K562 (cell line): ENCODE measurements around the gene DYNC1I1. TPM values are rescaled to one million over a fixed set of nuclear protein-coding genes. Genes with fewer than 3 reads are reported as not detected.

Experiments
- ATAC-seq: fragments of 200-7000 bp; cut with Tn5 transposase; 3 replicates; pipeline ENCODE4 v1.9.1; 2020; ENCODE audit warnings: moderate library complexity
- BruUV-seq: library from RNA; stranded (reverse); fragments of 400-500 nt; replicated peaks from 2 replicates; lab custom pipeline; 2021; lab: Mats Ljungman, UMichigan
- CTCF ChIA-PET: fragments of 300-600 bp; formaldehyde crosslinking; extraction: SDS; loops from one replicate; lab custom pipeline; 2021; ENCODE audit warnings: low intra/inter-chr PET ratio; lab: Yijun Ruan, JAX
- POLR2A ChIA-PET: fragments of 300-600, 350-650 bp; sonication (Branson Sonifier 250); formaldehyde crosslinking; extraction: SDS; loops from one replicate; lab custom pipeline; 2021; ENCODE audit warnings: antibody characterized with exemption, inconsistent platforms; lab: Yijun Ruan, JAX
- DNase-seq, 4 experiments: peaks; one replicate each; pipeline versions ENCODE4 v3.0.0 to v3.0.0-alpha.2; 2011 to 2018; ENCODE audit warnings: low spot score in 3 of 4, mixed read lengths in 3 of 4; ENCODE audit errors: extremely low read depth in 1 of 4
- FAIRE-seq: peaks from 2 replicates; lab custom pipeline; 2011; peaks lifted over from hg19 to GRCh38; lab: Jason Lieb, UNC
- H2AFZ ChIP-seq: 2 replicates; pipeline ENCODE4 v1.6.0; 2011; ENCODE audit warnings: low read depth, low read length, control low read depth, inconsistent platforms
- H3K27ac ChIP-seq: fragments of 200-600 bp; 3 replicates; pipeline ENCODE4 v1.8.0; 2011; ENCODE audit warnings: low read depth, mild to moderate bottlenecking, control low read depth, inconsistent platforms, low read length, moderate library complexity, mixed read lengths; ENCODE audit errors: extremely low read depth
- H3K27me3 ChIP-seq, 2 experiments: fragments of 300-600 bp in 1 of 2; 2 replicates in 1 of 2; 3 replicates in 1 of 2; pipeline versions ENCODE4 v1.6.0 to v1.8.0; 2011; ENCODE audit warnings: inconsistent platforms in 2 of 2, low read length in 2 of 2, mild to moderate bottlenecking in 1 of 2, mixed read lengths in 1 of 2, moderate library complexity in 1 of 2; ENCODE audit not compliant: control insufficient read depth in 2 of 2, insufficient read depth in 2 of 2
- H3K36me3 ChIP-seq: fragments of 300-600 bp; 3 replicates; pipeline ENCODE4 v1.8.0; 2011; ENCODE audit warnings: mild to moderate bottlenecking, low read length, inconsistent platforms; ENCODE audit not compliant: control insufficient read depth, insufficient read depth
- H3K4me1 ChIP-seq, 2 experiments: fragments of 200-600 bp in 1 of 2; replicated peaks in 1 of 2; 2 replicates in 1 of 2; 3 replicates in 1 of 2; pipeline versions ENCODE4 v1.5.1 to v1.8.0; 2011; ENCODE audit warnings: inconsistent platforms in 2 of 2, low read length in 2 of 2, mild to moderate bottlenecking in 1 of 2, mixed read lengths in 1 of 2, moderate library complexity in 1 of 2; ENCODE audit not compliant: control insufficient read depth in 2 of 2, insufficient read depth in 2 of 2
- H3K4me2 ChIP-seq: 2 replicates; pipeline ENCODE4 v1.6.1; 2011; ENCODE audit warnings: low read length, control low read depth, inconsistent platforms, mixed read lengths; ENCODE audit not compliant: insufficient read depth
- H3K4me3 ChIP-seq: fragments of 200-600 bp; sonication (generic), shearing (Covaris generic); 2 replicates; pipeline ENCODE4 v1.5.1; 2016; ENCODE audit warnings: control low read depth, inconsistent platforms
- H3K79me2 ChIP-seq: fragments of 200-600 bp; 3 replicates; pipeline ENCODE4 v1.8.0; 2011; ENCODE audit warnings: low read length, inconsistent platforms; ENCODE audit not compliant: control insufficient read depth, insufficient read depth
- H3K9ac ChIP-seq, 2 experiments: 2 replicates each; pipeline versions ENCODE4 v1.6.0 to v1.6.1; 2011; ENCODE audit warnings: low read depth in 2 of 2, low read length in 2 of 2, control low read depth in 1 of 2, inconsistent platforms in 1 of 2, mild to moderate bottlenecking in 1 of 2, mixed read lengths in 1 of 2; ENCODE audit not compliant: insufficient read depth in 1 of 2
- H3K9me1 ChIP-seq: one replicate; pipeline ENCODE4 v1.6.0; 2011; ENCODE audit warnings: inconsistent platforms, mild to moderate bottlenecking, low read length, moderate library complexity; ENCODE audit not compliant: control insufficient read depth, insufficient read depth
- H3K9me3 ChIP-seq: replicated peaks from 2 replicates; pipeline ENCODE4 v1.5.1; 2011; ENCODE audit warnings: low read depth, low read length, inconsistent platforms; ENCODE audit not compliant: control insufficient read depth, insufficient read depth
- H4K20me1 ChIP-seq: replicated peaks from 2 replicates; pipeline ENCODE4 v1.6.1; 2011; ENCODE audit warnings: low read length, inconsistent platforms, mixed read lengths; ENCODE audit not compliant: control insufficient read depth, insufficient read depth
- C11orf30 ChIP-seq: fragments of 450-650 bp; IDR thresholded peaks from 2 replicates; pipeline ENCODE4 v1.6.1; 2016; ENCODE audit warnings: low read depth, mild to moderate bottlenecking
- HIVEP1 ChIP-seq: fragments of 250-450 bp; sonication (Bioruptor Pico); IDR thresholded peaks from 2 replicates; pipeline ENCODE4 v1.4.0; 2020; ENCODE audit warnings: mild to moderate bottlenecking
- MCM3 ChIP-seq: fragments of 450-650 bp; IDR thresholded peaks from 2 replicates; pipeline ENCODE4 v1.6.1; 2016
- PATZ1 ChIP-seq: fragments of 250-450 bp; sonication (Bioruptor Pico); IDR thresholded peaks from 2 replicates; pipeline ENCODE4 v1.5.0; 2020; ENCODE audit warnings: mild to moderate bottlenecking, borderline replicate concordance
- POLR2B ChIP-seq: fragments of 450-650 bp; IDR thresholded peaks from 2 replicates; pipeline ENCODE4 v1.6.1; 2018; ENCODE audit warnings: low read depth; ENCODE audit not compliant: partially characterized antibody
- POLR3A ChIP-seq: IDR thresholded peaks from 2 replicates; pipeline ENCODE4 v1.6.1; 2011; ENCODE audit warnings: borderline replicate concordance, mild to moderate bottlenecking, moderate library complexity; ENCODE audit not compliant: insufficient read length, insufficient read depth; ENCODE audit errors: extremely low read depth
- RFX5 ChIP-seq: IDR thresholded peaks from 2 replicates; pipeline ENCODE4 v1.6.1; 2011; ENCODE audit warnings: low read depth, mild to moderate bottlenecking, improper control_type of control experiment, low read length
- SIN3B ChIP-seq: fragments of 450-650 bp; IDR thresholded peaks from 2 replicates; pipeline ENCODE4 v1.6.1; 2017; ENCODE audit warnings: low read depth, mild to moderate bottlenecking, moderate library complexity
- SREBF2 ChIP-seq: sonication (generic); formaldehyde crosslinking; IDR thresholded peaks from 2 replicates; pipeline ENCODE4 v1.4.0; 2020; ENCODE audit warnings: mild to moderate bottlenecking, missing genetic modification reagents
- ZNF133 ChIP-seq: fragments of 250-450 bp; sonication (Bioruptor Pico); IDR thresholded peaks from 2 replicates; pipeline ENCODE4 v1.4.0; 2020; ENCODE audit warnings: mild to moderate bottlenecking
- ZNF174 ChIP-seq: fragments of 250-450 bp; sonication (Bioruptor Pico); IDR thresholded peaks from 2 replicates; pipeline ENCODE4 v1.4.0; 2020; ENCODE audit warnings: mild to moderate bottlenecking
- ZNF253 ChIP-seq: fragments of 250-450 bp; sonication (Bioruptor Pico); conservative IDR thresholded peaks from 2 replicates; pipeline ENCODE4 v1.6.1; 2021; ENCODE audit warnings: mild to moderate bottlenecking
- WGBS: fragments of 100-300 bp; shearing (Covaris generic); methylation state at CpG from one replicate; pipeline ENCODE4 v1.1.6; 2016; ENCODE audit warnings: low coverage, mixed read lengths; ENCODE audit not compliant: insufficient coverage; ENCODE audit errors: missing lambda C conversion rate; 5-methylcytosine and 5-hydroxymethylcytosine counted together
- in situ Hi-C: fragments of 300-500 bp; cut with MboI; formaldehyde crosslinking; loops from 4 replicates; pipeline ENCODE4 v1.15.0; 2018; ENCODE audit warnings: inconsistent platforms, mixed read lengths
- intact Hi-C: fragments of 100-400 bp; cut with micrococcal nuclease; formaldehyde crosslinking; loops from 2 replicates; pipeline ENCODE4 v1.14.2; 2022
- polyA plus RNA-seq, 8 experiments: library from polyadenylated mRNA; depleted of rRNA in 4 of 8; stranded (reverse) in 5 of 8; unstranded in 3 of 8; fragments of >200 nt; fragmentation: Nextera tagmentation in 2 of 8; fragmentation: Illumina TruSeq in 1 of 8; extraction: Ambion mirVana in 2 of 8; extraction: Trizol in 1 of 8; gene quantifications; 2 replicates each; pipeline versions ENCODE4 v1.2.1 to v1.2.3, GENCODE V29; 2011 to 2014; ENCODE audit warnings: inconsistent platforms in 1 of 8, missing spikeins in 1 of 8
- total RNA-seq, 7 experiments: library from RNA; depleted of rRNA in 6 of 7; stranded (reverse); fragments of >200 nt in 6 of 7; fragmentation: Illumina TruSeq in 2 of 7; extraction: Trizol in 2 of 7; gene quantifications; 2 replicates each; pipeline versions ENCODE4 v1.2.1 to v1.2.3, GENCODE V29; 2011 to 2021; ENCODE audit warnings: low replicate concordance in 1 of 7
- TF ChIP-seq, protein P1 (sequence below), 2 experiments: fragments of 450-650 bp in 1 of 2; sonication (generic) in 1 of 2; formaldehyde crosslinking in 1 of 2; IDR thresholded peaks; 2 replicates each; pipeline versions ENCODE4 v1.7.1 to v1.9.0; 2016 to 2022; ENCODE audit warnings: inconsistent platforms in 1 of 2, mild to moderate bottlenecking in 1 of 2, missing genetic modification reagents in 1 of 2

Gene DYNC1I1
- total and polyA plus RNA-seq, 9 of the 15 experiments (the other 6 are each of a cell fraction or from before 2014, with no cell fraction given), result 0.22 to 1.5 (median 0.44) TPM

DNA sequence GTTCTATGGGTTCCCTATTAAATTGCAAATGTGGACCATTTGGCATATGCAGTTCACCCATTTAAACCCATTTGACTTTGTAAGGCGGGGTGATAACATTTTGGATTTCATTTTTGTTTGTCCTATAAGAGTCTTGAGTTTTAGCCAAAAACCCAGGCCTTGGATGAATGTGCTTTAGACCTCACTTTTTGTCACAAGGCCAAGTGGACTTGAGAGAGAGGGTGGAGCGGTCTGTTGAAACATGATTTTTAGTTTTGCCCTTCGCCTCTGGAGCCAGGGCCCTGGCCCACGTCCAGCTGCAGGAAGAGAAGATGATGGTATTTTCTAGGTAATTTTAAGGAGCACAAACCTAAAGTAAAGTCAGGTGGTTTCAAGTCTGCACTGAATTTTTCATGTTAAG is 289.5 kb downstream of the DYNC1I1 start:
- Histone ChIP-seq H3K36me3 (no peaks in the 10 kb centered on the region), H3K27ac (no peak overlapping the region), H3K9ac (no peak overlapping the region), H2AFZ (no peak overlapping the region), H3K9me3 (no peaks in the 10 kb centered on the region), H3K4me2 (no peak overlapping the region), H4K20me1 (no peaks in the 10 kb centered on the region), H3K79me2 (no peaks in the 10 kb centered on the region), H3K9me1 (no peaks in the 10 kb centered on the region), H3K27me3 (peaks cover 11 to 13% of the 10 kb centered on the region in 2 experiments; a peak in 4 of 5 replicates), H3K4me3 (no peak overlapping the region), H3K4me1 (no peaks in the 10 kb centered on the region)
- 3% methylated on average over 4 of the region's 4 CpGs for WGBS
- ATAC-seq (no peak), DNase-seq (no peak), FAIRE-seq (no peak)
- ChIA-PET POLR2A (no interaction called here), CTCF (no interaction called here)
- intact Hi-C loops, result no loop called here
- in situ Hi-C loops, result no loop called here
- no TSS peak for BruUV-seq
- no peak for TF ChIP-seq ZNF133 (CRISPR knock-in tag)
- TF ChIP-seq SREBF2 (CRISPR knock-in tag), result no peak
- no peak for TF ChIP-seq HIVEP1
- no peak for TF ChIP-seq RFX5
- TF ChIP-seq ZNF253 (CRISPR knock-in tag), result no peak
- no peak for TF ChIP-seq ZNF174 (CRISPR knock-in tag)
- TF ChIP-seq PATZ1 (CRISPR knock-in tag), result no peak
- TF ChIP-seq C11orf30, result no peak
- TF ChIP-seq POLR3A, result no peak
- no peak for TF ChIP-seq SIN3B
- no peak for TF ChIP-seq MCM3
- TF ChIP-seq POLR2B, result no peak
- TF ChIP-seq, protein P1, sequence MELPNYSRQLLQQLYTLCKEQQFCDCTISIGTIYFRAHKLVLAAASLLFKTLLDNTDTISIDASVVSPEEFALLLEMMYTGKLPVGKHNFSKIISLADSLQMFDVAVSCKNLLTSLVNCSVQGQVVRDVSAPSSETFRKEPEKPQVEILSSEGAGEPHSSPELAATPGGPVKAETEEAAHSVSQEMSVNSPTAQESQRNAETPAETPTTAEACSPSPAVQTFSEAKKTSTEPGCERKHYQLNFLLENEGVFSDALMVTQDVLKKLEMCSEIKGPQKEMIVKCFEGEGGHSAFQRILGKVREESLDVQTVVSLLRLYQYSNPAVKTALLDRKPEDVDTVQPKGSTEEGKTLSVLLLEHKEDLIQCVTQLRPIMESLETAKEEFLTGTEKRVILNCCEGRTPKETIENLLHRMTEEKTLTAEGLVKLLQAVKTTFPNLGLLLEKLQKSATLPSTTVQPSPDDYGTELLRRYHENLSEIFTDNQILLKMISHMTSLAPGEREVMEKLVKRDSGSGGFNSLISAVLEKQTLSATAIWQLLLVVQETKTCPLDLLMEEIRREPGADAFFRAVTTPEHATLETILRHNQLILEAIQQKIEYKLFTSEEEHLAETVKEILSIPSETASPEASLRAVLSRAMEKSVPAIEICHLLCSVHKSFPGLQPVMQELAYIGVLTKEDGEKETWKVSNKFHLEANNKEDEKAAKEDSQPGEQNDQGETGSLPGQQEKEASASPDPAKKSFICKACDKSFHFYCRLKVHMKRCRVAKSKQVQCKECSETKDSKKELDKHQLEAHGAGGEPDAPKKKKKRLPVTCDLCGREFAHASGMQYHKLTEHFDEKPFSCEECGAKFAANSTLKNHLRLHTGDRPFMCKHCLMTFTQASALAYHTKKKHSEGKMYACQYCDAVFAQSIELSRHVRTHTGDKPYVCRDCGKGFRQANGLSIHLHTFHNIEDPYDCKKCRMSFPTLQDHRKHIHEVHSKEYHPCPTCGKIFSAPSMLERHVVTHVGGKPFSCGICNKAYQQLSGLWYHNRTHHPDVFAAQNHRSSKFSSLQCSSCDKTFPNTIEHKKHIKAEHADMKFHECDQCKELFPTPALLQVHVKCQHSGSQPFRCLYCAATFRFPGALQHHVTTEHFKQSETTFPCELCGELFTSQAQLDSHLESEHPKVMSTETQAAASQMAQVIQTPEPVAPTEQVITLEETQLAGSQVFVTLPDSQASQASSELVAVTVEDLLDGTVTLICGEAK (IDR thresholded peaks at IDR 0.05), result no peak
- TF ChIP-seq, protein P1 (CRISPR knock-in tag; IDR thresholded peaks at IDR 0.05), result no peak
